OCI-LY1 (cell line): ENCODE data around the gene TUBG2.

Experiments
- EZH2 ChIP-seq: fragments of 200-600 bp; sonication (generic), shearing (Covaris generic); IDR thresholded peaks from 2 replicates; pipeline ENCODE4 v1.8.0; 2017; ENCODE audit warnings: borderline replicate concordance, mixed run types, mild to moderate bottlenecking, antibody characterized with exemption, low read length, moderate library complexity, mixed read lengths
- TF ChIP-seq, protein P1 (sequence below): fragments of 200-600 bp; sonication (generic), shearing (Covaris generic); IDR thresholded peaks from 2 replicates; pipeline ENCODE4 v1.5.1; 2017; ENCODE audit warnings: mild to moderate bottlenecking, antibody characterized with exemption, low read length, moderate library complexity, mixed read lengths

- TF ChIP-seq, protein P1, sequence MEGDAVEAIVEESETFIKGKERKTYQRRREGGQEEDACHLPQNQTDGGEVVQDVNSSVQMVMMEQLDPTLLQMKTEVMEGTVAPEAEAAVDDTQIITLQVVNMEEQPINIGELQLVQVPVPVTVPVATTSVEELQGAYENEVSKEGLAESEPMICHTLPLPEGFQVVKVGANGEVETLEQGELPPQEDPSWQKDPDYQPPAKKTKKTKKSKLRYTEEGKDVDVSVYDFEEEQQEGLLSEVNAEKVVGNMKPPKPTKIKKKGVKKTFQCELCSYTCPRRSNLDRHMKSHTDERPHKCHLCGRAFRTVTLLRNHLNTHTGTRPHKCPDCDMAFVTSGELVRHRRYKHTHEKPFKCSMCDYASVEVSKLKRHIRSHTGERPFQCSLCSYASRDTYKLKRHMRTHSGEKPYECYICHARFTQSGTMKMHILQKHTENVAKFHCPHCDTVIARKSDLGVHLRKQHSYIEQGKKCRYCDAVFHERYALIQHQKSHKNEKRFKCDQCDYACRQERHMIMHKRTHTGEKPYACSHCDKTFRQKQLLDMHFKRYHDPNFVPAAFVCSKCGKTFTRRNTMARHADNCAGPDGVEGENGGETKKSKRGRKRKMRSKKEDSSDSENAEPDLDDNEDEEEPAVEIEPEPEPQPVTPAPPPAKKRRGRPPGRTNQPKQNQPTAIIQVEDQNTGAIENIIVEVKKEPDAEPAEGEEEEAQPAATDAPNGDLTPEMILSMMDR = no peak
- no peak for TF ChIP-seq EZH2
Observed at GRCh38 chr17:42691021-42691545, 32.0 kb downstream of the TUBG2 start.
